Activated CD8-positive, alpha-beta memory T cell treated with anti-CD3 and anti-CD28 coated beads for 48 hours (primary cell): ENCODE data around the gene LSM10.

Source experiments
- DNase-seq, 3 experiments: peaks; one replicate each; pipeline ENCODE4 v3.0.0-alpha.2; 2020; ENCODE audit warnings: low read depth in 2 of 3, low spot score in 2 of 3

The LSM10 gene

GRCh38 chr1:36354486-36354885 is 43.2 kb downstream of the LSM10 start:
- no peak for DNase-seq

- DNase-seq = no peak
Measured at GRCh38 chr1:36352910-36353878, 44.5 kb downstream of the LSM10 start.

GRCh38 chr1:36352125-36352909 is 45.4 kb downstream of the LSM10 start:
- DNase-seq = no peak

GRCh38 chr1:36351227-36351977 is 46.3 kb downstream of the LSM10 start:
- no peak for DNase-seq

- no peak for DNase-seq
Measured at GRCh38 chr1:36350659-36351226, 47.0 kb downstream of the LSM10 start.

GRCh38 chr1:36349839-36350238 is 47.9 kb downstream of the LSM10 start:
- DNase-seq = no peak

- no peak for DNase-seq
Measured at GRCh38 chr1:36349241-36349671, 48.5 kb downstream of the LSM10 start.

- no peak for DNase-seq
Measured at GRCh38 chr1:36346741-36347370, 50.9 kb downstream of the LSM10 start.

GRCh38 chr1:36345353-36345752 is 52.4 kb downstream of the LSM10 start:
- DNase-seq = no peak

- DNase-seq = no peak
Measured at GRCh38 chr1:36344395-36344680, 53.4 kb downstream of the LSM10 start.

- DNase-seq = no peak
Measured at GRCh38 chr1:36343651-36344394, 53.9 kb downstream of the LSM10 start.
